Right atrium auricular region (tissue), 2 donors: Measurements from ENCODE around the gene PLSCR3. TPM values are rescaled to one million over a fixed set of nuclear protein-coding genes. Genes with fewer than 3 reads are reported as not detected.

Experiments used
- DNase-seq: peaks from one replicate; pipeline ENCODE4 v3.0.0-alpha.2; 2019; ENCODE audit warnings: low spot score
- H3K27ac ChIP-seq, 2 donors: fragments of 200-600 bp; sonication (generic); 1 replicate in 1 of 2; 2 replicates in 1 of 2; pipeline ENCODE4 v1.5.1; 2016 to 2019
- H3K27me3 ChIP-seq, 2 donors: fragments of 200-600 bp; sonication (generic); one replicate each; pipeline versions ENCODE4 v1.5.1 to v1.6.0; 2017 to 2019
- H3K36me3 ChIP-seq: fragments of 200-600 bp; sonication (generic); one replicate; pipeline ENCODE4 v1.5.1; 2016
- H3K4me1 ChIP-seq, 2 donors: fragments of 200-600 bp; sonication (generic); one replicate each; pipeline versions ENCODE4 v1.5.1 to v1.6.0; 2017 to 2019
- H3K4me3 ChIP-seq, 2 donors: fragments of 200-600 bp; sonication (generic); 1 replicate in 1 of 2; 2 replicates in 1 of 2; pipeline ENCODE4 v1.5.1; 2017 to 2019; ENCODE audit warnings: mild to moderate bottlenecking in 1 of 2, moderate library complexity in 1 of 2
- H3K9me3 ChIP-seq, 2 donors: fragments of 200-600 bp; sonication (generic); one replicate each; pipeline ENCODE4 v1.5.1; 2019
- CTCF ChIP-seq, 2 donors: fragments of 200-600 bp; sonication (generic); IDR thresholded peaks; one replicate each; pipeline ENCODE4 v1.5.1; 2019; ENCODE audit warnings: antibody characterized with exemption in 2 of 2
- total RNA-seq, 2 donors: library from RNA; depleted of rRNA; stranded (reverse); fragments of >200 nt; gene quantifications; one replicate each; pipeline ENCODE4 v1.1.0, GENCODE V29; 2016

PLSCR3 gene
- 10 to 100 TPM; 17.2 to 21.6 TPM for total RNA-seq

GRCh38 chr17:7394452-7395191 lies at the start of gene PLSCR3:
TSS of gene PLSCR3 (minus strand) at chr17:7394525. CDS start at chr17:7394110, 415 bp downstream.
- peak; percentile 80 for DNase-seq
- TF ChIP-seq CTCF (IDR thresholded peaks at IDR 0.05) = peak in 1 of 2 donors; percentile 51
- Histone ChIP-seq H3K9me3 (no peaks in the 10 kb centered on the region), H3K4me1 (peaks cover 0 to 22% of the 10 kb centered on the region in 2 donors), H3K4me3 (peak within 1 kb of the TSS; percentile 64 to 84), H3K27ac (peak within 1 kb of the TSS; percentile 91), H3K36me3 (peaks cover 11% of the 10 kb centered on the region), H3K27me3 (no peaks in the 10 kb centered on the region)

GRCh38 chr17:7443499-7444485 lies 49.5 kb upstream of the PLSCR3 start:
- Histone ChIP-seq H3K27ac (peak overlapping the region; percentile 85 to 88), H3K36me3 (no peaks in the 10 kb centered on the region), H3K27me3 (peaks cover 0 to 9% of the 10 kb centered on the region in 2 donors), H3K9me3 (no peaks in the 10 kb centered on the region), H3K4me3 (no peak overlapping the region), H3K4me1 (peaks cover 0 to 45% of the 10 kb centered on the region in 2 donors)
- DNase-seq = no peak
- TF ChIP-seq CTCF (IDR thresholded peaks at IDR 0.05) = no peak

GRCh38 chr17:7442142-7442541 lies 47.8 kb upstream of the PLSCR3 start:
- H3K27ac ChIP-seq = no peak overlapping the region
- no peak for DNase-seq

GRCh38 chr17:7441266-7441665 lies 46.9 kb upstream of the PLSCR3 start:
- Histone ChIP-seq H3K36me3 (no peaks in the 10 kb centered on the region), H3K4me1 (peaks cover 0 to 64% of the 10 kb centered on the region in 2 donors), H3K27me3 (peaks cover 0 to 9% of the 10 kb centered on the region in 2 donors), H3K4me3 (no peak overlapping the region), H3K9me3 (no peaks in the 10 kb centered on the region), H3K27ac (peak overlapping the region; percentile 83 to 84)
- TF ChIP-seq CTCF (IDR thresholded peaks at IDR 0.05) = no peak
- DNase-seq = no peak

More at GRCh38 chr17:7442142-7442541, 47.8 kb upstream of the PLSCR3 start:
- H3K27me3 ChIP-seq = peaks cover 0 to 9% of the 10 kb centered on the region in 2 donors
- no peaks in the 10 kb centered on the region for H3K9me3 ChIP-seq
- H3K4me1 ChIP-seq = peaks cover 0 to 61% of the 10 kb centered on the region in 2 donors
- no peak overlapping the region for H3K4me3 ChIP-seq
- no peak for TF ChIP-seq CTCF (IDR thresholded peaks at IDR 0.05)
- H3K36me3 ChIP-seq = no peaks in the 10 kb centered on the region

- TF ChIP-seq CTCF (IDR thresholded peaks at IDR 0.05) = no peak
- Histone ChIP-seq H3K9me3 (no peaks in the 10 kb centered on the region), H3K27me3 (peaks cover 0 to 9% of the 10 kb centered on the region in 2 donors), H3K36me3 (no peaks in the 10 kb centered on the region), H3K4me3 (peak overlapping the region in 1 of 2 donors; percentile 56), H3K4me1 (peaks cover 0 to 67% of the 10 kb centered on the region in 2 donors), H3K27ac (peak overlapping the region; percentile 83 to 84)
- no peak for DNase-seq
Measured at GRCh38 chr17:7440834-7441195, 46.5 kb upstream of the PLSCR3 start.
